GM12864 (cell line): ENCODE measurements around the gene KIF1B.

Source experiments
- DNase-seq: peaks from one replicate; pipeline ENCODE4 v3.0.0-alpha.2; 2011; ENCODE audit warnings: low read depth
- H3K4me3 ChIP-seq: 2 replicates; pipeline ENCODE4 v1.5.1; 2011; ENCODE audit warnings: mild to moderate bottlenecking, low read depth, low read length, control low read depth
- CTCF ChIP-seq: IDR thresholded peaks from 2 replicates; pipeline ENCODE4 v1.5.1; 2011; ENCODE audit warnings: low read depth, mild to moderate bottlenecking, moderate library complexity, low read length, control low read depth, inconsistent platforms; ENCODE audit errors: missing control alignments

The KIF1B gene

GRCh38 chr1:10340930-10341590, 130.7 kb downstream of the KIF1B start:
- no peak for TF ChIP-seq CTCF
- no peak for DNase-seq
- no peak overlapping the region for H3K4me3 ChIP-seq

- H3K4me3 ChIP-seq, result no peak overlapping the region
- no peak for DNase-seq
- no peak for TF ChIP-seq CTCF
Measured at GRCh38 chr1:10347109-10347508, 136.7 kb downstream of the KIF1B start.

GRCh38 chr1:10353282-10353681, 142.9 kb downstream of the KIF1B start:
- TF ChIP-seq CTCF, result no peak
- no peak overlapping the region for H3K4me3 ChIP-seq
- DNase-seq, result no peak

- no peak for TF ChIP-seq CTCF
- no peak for DNase-seq
Measured at GRCh38 chr1:10353693-10354092, 143.3 kb downstream of the KIF1B start.

GRCh38 chr1:10360045-10360444, 149.7 kb downstream of the KIF1B start:
- TF ChIP-seq CTCF, result no peak
- no peak overlapping the region for H3K4me3 ChIP-seq
- DNase-seq, result no peak

More at GRCh38 chr1:10353693-10354092, 143.3 kb downstream of the KIF1B start:
- no peak overlapping the region for H3K4me3 ChIP-seq

GRCh38 chr1:10361515-10361914, 151.1 kb downstream of the KIF1B start:
- no peak overlapping the region for H3K4me3 ChIP-seq
- DNase-seq, result no peak
- TF ChIP-seq CTCF, result no peak

- DNase-seq, result no peak
- TF ChIP-seq CTCF, result no peak
- H3K4me3 ChIP-seq, result no peak overlapping the region
Measured at GRCh38 chr1:10368194-10368593, 157.8 kb downstream of the KIF1B start.
